Fibroblast of lung (primary cell): Measurements from ENCODE around the gene RGS18.

ENCODE experiments used
- EZH2 ChIP-seq: IDR thresholded peaks from 2 replicates; pipeline ENCODE4 v1.5.1; 2012; ENCODE audit warnings: low read length, control low read depth, mild to moderate bottlenecking; ENCODE audit errors: missing control alignments
- TF ChIP-seq, protein P1 (sequence below), 2 donors: IDR thresholded peaks in 1 of 2; conservative IDR thresholded peaks in 1 of 2; 1 replicate in 1 of 2; 2 replicates in 1 of 2; pipeline ENCODE4 v1.5.1; 2011 to 2012; ENCODE audit warnings: low read length in 2 of 2, control low read depth in 1 of 2, inconsistent platforms in 1 of 2, low read depth in 1 of 2, mild to moderate bottlenecking in 1 of 2

DNA sequence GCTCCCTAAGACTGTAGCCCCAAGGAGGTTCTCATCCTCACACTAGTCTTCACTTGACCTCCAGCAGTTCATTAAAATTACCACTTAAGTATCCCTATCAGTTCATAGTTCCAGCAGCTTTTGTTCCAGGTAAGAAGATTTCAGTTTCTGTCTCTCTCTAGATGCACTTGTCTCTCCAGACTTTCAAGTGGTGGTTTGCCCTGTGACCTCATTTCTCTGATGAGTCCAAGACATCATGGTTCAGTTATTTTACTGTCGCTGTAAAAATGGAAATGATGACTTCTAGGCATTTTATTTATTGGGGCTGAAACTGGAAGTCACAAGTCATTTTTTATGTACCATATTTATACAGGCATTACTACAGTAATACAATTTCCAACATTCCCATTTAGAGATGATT, 17.9 kb upstream of the RGS18 start:
- TF ChIP-seq, protein P1, sequence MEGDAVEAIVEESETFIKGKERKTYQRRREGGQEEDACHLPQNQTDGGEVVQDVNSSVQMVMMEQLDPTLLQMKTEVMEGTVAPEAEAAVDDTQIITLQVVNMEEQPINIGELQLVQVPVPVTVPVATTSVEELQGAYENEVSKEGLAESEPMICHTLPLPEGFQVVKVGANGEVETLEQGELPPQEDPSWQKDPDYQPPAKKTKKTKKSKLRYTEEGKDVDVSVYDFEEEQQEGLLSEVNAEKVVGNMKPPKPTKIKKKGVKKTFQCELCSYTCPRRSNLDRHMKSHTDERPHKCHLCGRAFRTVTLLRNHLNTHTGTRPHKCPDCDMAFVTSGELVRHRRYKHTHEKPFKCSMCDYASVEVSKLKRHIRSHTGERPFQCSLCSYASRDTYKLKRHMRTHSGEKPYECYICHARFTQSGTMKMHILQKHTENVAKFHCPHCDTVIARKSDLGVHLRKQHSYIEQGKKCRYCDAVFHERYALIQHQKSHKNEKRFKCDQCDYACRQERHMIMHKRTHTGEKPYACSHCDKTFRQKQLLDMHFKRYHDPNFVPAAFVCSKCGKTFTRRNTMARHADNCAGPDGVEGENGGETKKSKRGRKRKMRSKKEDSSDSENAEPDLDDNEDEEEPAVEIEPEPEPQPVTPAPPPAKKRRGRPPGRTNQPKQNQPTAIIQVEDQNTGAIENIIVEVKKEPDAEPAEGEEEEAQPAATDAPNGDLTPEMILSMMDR (conservative IDR thresholded peaks at IDR 0.05 in 1 of 2, IDR thresholded peaks at IDR 0.05 in 1 of 2; ENCODE audit: low read depth in 1 of 2, low read length in 2 of 2) = no peak
- no peak for TF ChIP-seq EZH2
